HepG2 (cell line): ENCODE measurements around the gene FYB1. TPM values are rescaled to one million over a fixed set of nuclear protein-coding genes. Genes with fewer than 3 reads are reported as not detected.

Experiments
- ATAC-seq: fragments of 200-7000 bp; cut with Tn5 transposase; 3 replicates; pipeline ENCODE4 v1.9.1; 2020; ENCODE audit warnings: mild to moderate bottlenecking, moderate library complexity
- BruUV-seq: library from RNA; stranded (reverse); fragments of 400-500 nt; replicated peaks from 2 replicates; lab custom pipeline; 2021; lab: Mats Ljungman, UMichigan
- CTCF ChIA-PET: fragments of 300-600 bp; formaldehyde crosslinking; extraction: SDS; loops from one replicate; lab custom pipeline; 2021; ENCODE audit warnings: low total read pairs, inconsistent platforms, low intra/inter-chr PET ratio; lab: Yijun Ruan, JAX
- POLR2A ChIA-PET: fragments of 350-600 bp; sonication (Branson Sonifier 250); formaldehyde crosslinking; loops from one replicate; lab custom pipeline; 2020; ENCODE audit warnings: antibody characterized with exemption, inconsistent platforms; lab: Yijun Ruan, JAX
- DNase-seq: peaks from one replicate; pipeline ENCODE4 v3.0.0-alpha.2; 2015; ENCODE audit warnings: low spot score
- FAIRE-seq: peaks from 3 replicates; lab custom pipeline; 2011; peaks lifted over from hg19 to GRCh38; lab: Jason Lieb, UNC
- H2AFZ ChIP-seq: one replicate; pipeline ENCODE4 v1.6.1; 2011; ENCODE audit warnings: low read length, inconsistent platforms
- H3K27ac ChIP-seq: fragments of 300-600 bp; 3 replicates; pipeline ENCODE4 v1.8.0; 2011; ENCODE audit warnings: mixed run types, mild to moderate bottlenecking, mixed read lengths, low read length, inconsistent platforms; ENCODE audit not compliant: insufficient read depth; ENCODE audit errors: extremely low read length
- H3K27me3 ChIP-seq, 2 experiments: fragments of 200-600 bp in 1 of 2; 2 replicates in 1 of 2; 3 replicates in 1 of 2; pipeline versions ENCODE4 v1.6.0 to v1.8.0; 2011; ENCODE audit warnings: low read length in 2 of 2, mild to moderate bottlenecking in 2 of 2, moderate library complexity in 2 of 2, inconsistent platforms in 1 of 2; ENCODE audit not compliant: insufficient read depth in 2 of 2, control insufficient read depth in 1 of 2
- H3K36me3 ChIP-seq, 2 experiments: fragments of 200-600 bp in 1 of 2; replicated peaks in 1 of 2; 2 replicates in 1 of 2; 3 replicates in 1 of 2; pipeline versions ENCODE4 v1.5.1 to v1.8.0; 2011; ENCODE audit warnings: low read length in 2 of 2, inconsistent platforms in 1 of 2; ENCODE audit not compliant: insufficient read depth in 2 of 2, control insufficient read depth in 1 of 2
- H3K4me1 ChIP-seq: 2 replicates; pipeline ENCODE4 v1.5.1; 2012; ENCODE audit warnings: low read length, inconsistent platforms; ENCODE audit not compliant: insufficient read depth
- H3K4me2 ChIP-seq: 2 replicates; pipeline ENCODE4 v1.6.0; 2011; ENCODE audit warnings: low read depth, low read length, inconsistent platforms
- H3K4me3 ChIP-seq, 3 experiments: fragments of 200-600 bp in 1 of 3; sonication (generic), shearing (Covaris generic) in 1 of 3; replicated peaks in 1 of 3; 2 replicates each; pipeline ENCODE4 v1.5.1; 2011 to 2016; ENCODE audit warnings: low read length in 3 of 3, inconsistent platforms in 2 of 3, low read depth in 2 of 3, mild to moderate bottlenecking in 2 of 3, control low read depth in 1 of 3, mixed read lengths in 1 of 3; ENCODE audit not compliant: insufficient read depth in 1 of 3
- H3K79me2 ChIP-seq: one replicate; pipeline ENCODE4 v1.6.1; 2011; ENCODE audit warnings: low read length, inconsistent platforms; ENCODE audit not compliant: insufficient read depth
- H3K9ac ChIP-seq: 2 replicates; pipeline ENCODE4 v1.6.0; 2011; ENCODE audit warnings: mild to moderate bottlenecking, low read depth, low read length, inconsistent platforms; ENCODE audit not compliant: insufficient read depth
- H3K9me3 ChIP-seq: 2 replicates; pipeline ENCODE4 v1.5.1; 2012; ENCODE audit warnings: mild to moderate bottlenecking, low read length
- H4K20me1 ChIP-seq: 2 replicates; pipeline ENCODE4 v1.6.0; 2011; ENCODE audit warnings: inconsistent platforms, mild to moderate bottlenecking, low read length, moderate library complexity; ENCODE audit not compliant: insufficient read depth
- ARID5B ChIP-seq: IDR thresholded peaks from 2 replicates; pipeline ENCODE4 v1.4.0; 2020; ENCODE audit warnings: mild to moderate bottlenecking, missing genetic modification reagents
- ARNT ChIP-seq: fragments of 450-650 bp; IDR thresholded peaks from 2 replicates; pipeline ENCODE4 v1.6.1; 2017
- ATM ChIP-seq: fragments of 450-650 bp; IDR thresholded peaks from 2 replicates; pipeline ENCODE4 v1.7.1; 2017; ENCODE audit warnings: mild to moderate bottlenecking, borderline replicate concordance
- CENPT ChIP-seq: sonication (generic); formaldehyde crosslinking; IDR thresholded peaks from 2 replicates; pipeline ENCODE4 v1.8.0; 2022; ENCODE audit warnings: low read depth, mild to moderate bottlenecking, moderate library complexity, missing genetic modification reagents
- FOXP4 ChIP-seq: sonication (generic); formaldehyde crosslinking; IDR thresholded peaks from 2 replicates; pipeline ENCODE4 v1.4.0; 2020; ENCODE audit warnings: missing genetic modification reagents
- GABPB1 ChIP-seq: IDR thresholded peaks from 2 replicates; pipeline ENCODE4 v1.6.1; 2016; ENCODE audit warnings: mild to moderate bottlenecking, missing genetic modification reagents, moderate library complexity, missing compliant biosample characterization
- MIXL1 ChIP-seq: IDR thresholded peaks from 2 replicates; pipeline ENCODE4 v1.6.1; 2016
- TCF7 ChIP-seq: sonication (generic); IDR thresholded peaks from 2 replicates; pipeline ENCODE4 v1.6.1; 2016; ENCODE audit warnings: antibody characterized with exemption, low read depth
- ZNF10 ChIP-seq: sonication (generic); formaldehyde crosslinking; IDR thresholded peaks from 2 replicates; pipeline ENCODE4 v1.4.0; 2020; ENCODE audit warnings: mild to moderate bottlenecking, low read depth, missing genetic modification reagents, borderline replicate concordance
- ZNF678 ChIP-seq: sonication (generic); formaldehyde crosslinking; IDR thresholded peaks from 2 replicates; pipeline ENCODE4 v1.4.0; 2020; ENCODE audit warnings: mild to moderate bottlenecking, missing genetic modification reagents
- WGBS: methylation state at CpG from one replicate; pipeline ENCODE4 v1.1.6; 2017; ENCODE audit warnings: low lambda C conversion rate; 5-methylcytosine and 5-hydroxymethylcytosine counted together
- in situ Hi-C: cut with HindIII; loops from 2 replicates; pipeline ENCODE4 v1.10.0; 2017; ENCODE audit warnings: low pct_unique_long_range_greater_than_20kb; ENCODE audit not compliant: extremely low pct_ligation_motif_present
- intact Hi-C: fragments of 100-400 bp; cut with micrococcal nuclease; formaldehyde crosslinking; loops from one replicate; pipeline ENCODE4 v1.10.0; 2022; ENCODE audit not compliant: unreplicated experiment
- polyA plus RNA-seq, 8 experiments: library from polyadenylated mRNA; depleted of rRNA in 3 of 8; stranded (reverse) in 7 of 8; unstranded in 1 of 8; fragments of >200 nt; fragmentation: Illumina TruSeq in 4 of 8; extraction: Trizol in 4 of 8; gene quantifications; 2 replicates each; pipeline versions ENCODE4 v1.2.1 to v1.2.3, GENCODE V29; 2011 to 2016; ENCODE audit warnings: low read depth in 4 of 8, missing spikeins in 1 of 8, mixed read lengths in 1 of 8; ENCODE audit not compliant: insufficient read depth in 1 of 8
- total RNA-seq, 5 experiments: library from RNA; depleted of rRNA; stranded (reverse); fragments of >200 nt; fragmentation: Illumina TruSeq; extraction: Trizol; gene quantifications; 2 replicates each; pipeline ENCODE4 v1.2.3, GENCODE V29; 2016; ENCODE audit warnings: low read depth in 1 of 5

The FYB1 gene
- total and polyA plus RNA-seq, 2 of the 13 experiments (the other 11 are each of a cell fraction or from before 2014, with no cell fraction given): 0.03 TPM; not detected in 1

GRCh38 chr5:39249564-39250274, 30.4 kb upstream of the FYB1 start:
- in situ Hi-C loops: no loop called here
- H3K79me2 ChIP-seq: no peaks in the 10 kb centered on the region
- no peak for TF ChIP-seq FOXP4 (CRISPR knock-in tag)
- no peak for TF ChIP-seq ARID5B
- TF ChIP-seq TCF7: no peak
- no peak for TF ChIP-seq ZNF678 (CRISPR knock-in tag)
- TF ChIP-seq GABPB1 (CRISPR knock-in tag): no peak
- TF ChIP-seq ARNT: no peak
- no peak for TF ChIP-seq MIXL1
- TF ChIP-seq ZNF10: no peak
- TF ChIP-seq ATM: no peak
- TF ChIP-seq CENPT (CRISPR knock-in tag): no peak
- DNase-seq: no peak
- H2AFZ ChIP-seq: no peak overlapping the region
- no peak overlapping the region for H3K9ac ChIP-seq
- no peak overlapping the region for H3K4me3 ChIP-seq
- no peak for ATAC-seq
- WGBS: 0% methylated on average over 1 of the region's 1 CpG
- no peaks in the 10 kb centered on the region for H3K4me1 ChIP-seq
- no peaks in the 10 kb centered on the region for H3K27me3 ChIP-seq
- FAIRE-seq: no peak
- no peaks in the 10 kb centered on the region for H3K9me3 ChIP-seq
- H3K4me2 ChIP-seq: no peak overlapping the region
- no peaks in the 10 kb centered on the region for H4K20me1 ChIP-seq
- intact Hi-C loops: no loop called here
- BruUV-seq: no TSS peak
- no peaks in the 10 kb centered on the region for H3K36me3 ChIP-seq
- no peak overlapping the region for H3K27ac ChIP-seq
- ChIA-PET CTCF (no interaction called here), POLR2A (no interaction called here)
